ENCODE measurements around the gene ACMSD.
"Not testable (repeated sequence)": the region's sequence is repeated elsewhere in the genome, so short reads cannot be mapped to it uniquely, and the experiment has no call there.

ACMSD gene

GRCh38 chr2:134847582-134847981, 9.2 kb downstream of the ACMSD start:
- not testable (repeated sequence) for H3K27me3 ChIP-seq (ENCODE audit: control insufficient read depth, insufficient read depth, low read length); H3K27ac ChIP-seq (ENCODE audit: low read depth, low read length); H3K36me3 ChIP-seq (ENCODE audit: control insufficient read depth, insufficient read depth, low read length); H3K4me1 ChIP-seq (ENCODE audit: control insufficient read depth, insufficient read depth, low read length); H3K9me3 ChIP-seq (ENCODE audit: control insufficient read depth, insufficient read depth, low read depth, low read length); H3K4me3 ChIP-seq (ENCODE audit: low read depth, low read length); H3K9ac ChIP-seq (ENCODE audit: low read length)

GRCh38 chr2:134852518-134852917, 14.1 kb downstream of the ACMSD start:
- Histone ChIP-seq H3K36me3 (ENCODE audit: control insufficient read depth, insufficient read depth, low read length) (no peaks in the 10 kb centered on the region), H3K9ac (ENCODE audit: low read length) (no peak overlapping the region), H3K4me3 (ENCODE audit: low read depth, low read length) (no peak overlapping the region), H3K9me3 (ENCODE audit: control insufficient read depth, insufficient read depth, low read depth, low read length) (no peaks in the 10 kb centered on the region), H3K4me1 (ENCODE audit: control insufficient read depth, insufficient read depth, low read length) (no peaks in the 10 kb centered on the region), H3K27ac (ENCODE audit: low read depth, low read length) (no peak overlapping the region), H3K27me3 (ENCODE audit: control insufficient read depth, insufficient read depth, low read length) (no peaks in the 10 kb centered on the region)

- no peaks in the 10 kb centered on the region for H3K4me1 ChIP-seq (ENCODE audit: control insufficient read depth, insufficient read depth, low read length)
- H3K27me3 ChIP-seq (ENCODE audit: control insufficient read depth, insufficient read depth, low read length), result no peaks in the 10 kb centered on the region
- H3K9me3 ChIP-seq (ENCODE audit: control insufficient read depth, insufficient read depth, low read depth, low read length), result no peaks in the 10 kb centered on the region
- no peak overlapping the region for H3K27ac ChIP-seq (ENCODE audit: low read depth, low read length)
- no peak overlapping the region for H3K4me3 ChIP-seq (ENCODE audit: low read depth, low read length)
- H3K9ac ChIP-seq (ENCODE audit: low read length), result no peak overlapping the region
- no peaks in the 10 kb centered on the region for H3K36me3 ChIP-seq (ENCODE audit: control insufficient read depth, insufficient read depth, low read length)
Measured at GRCh38 chr2:134855709-134856108, 17.3 kb downstream of the ACMSD start.

GRCh38 chr2:134858245-134858644, 19.8 kb downstream of the ACMSD start:
- H3K27me3 ChIP-seq (ENCODE audit: control insufficient read depth, insufficient read depth, low read length), result no peaks in the 10 kb centered on the region
- no peaks in the 10 kb centered on the region for H3K36me3 ChIP-seq (ENCODE audit: control insufficient read depth, insufficient read depth, low read length)
- H3K27ac ChIP-seq (ENCODE audit: low read depth, low read length), result no peak overlapping the region
- no peaks in the 10 kb centered on the region for H3K9me3 ChIP-seq (ENCODE audit: control insufficient read depth, insufficient read depth, low read depth, low read length)
- H3K4me3 ChIP-seq (ENCODE audit: low read depth, low read length), result no peak overlapping the region
- no peak overlapping the region for H3K9ac ChIP-seq (ENCODE audit: low read length)
- H3K4me1 ChIP-seq (ENCODE audit: control insufficient read depth, insufficient read depth, low read length), result no peaks in the 10 kb centered on the region

DNA sequence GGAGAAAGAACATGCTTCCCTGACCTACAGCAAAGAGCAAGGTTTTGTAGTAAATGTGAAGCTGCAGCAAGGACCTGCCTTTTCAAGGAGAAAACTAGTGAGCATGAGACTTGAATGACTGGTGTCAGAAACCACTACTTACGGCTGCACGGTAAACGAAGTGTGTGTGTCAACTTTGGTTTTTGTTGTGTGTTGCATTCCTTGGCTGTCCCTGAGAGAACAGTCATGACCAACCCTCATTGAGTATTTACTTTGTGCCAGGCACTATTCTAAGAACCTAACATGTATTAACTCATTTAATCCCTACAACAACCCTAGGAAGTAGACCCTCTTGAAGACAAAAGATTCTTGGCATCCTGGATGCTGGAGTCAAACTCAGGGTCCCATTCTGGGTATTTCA, 22.8 kb downstream of the ACMSD start:
- Histone ChIP-seq H3K27me3 (ENCODE audit: control insufficient read depth, insufficient read depth, low read length) (no peaks in the 10 kb centered on the region), H3K9ac (ENCODE audit: low read length) (no peak overlapping the region), H3K4me1 (ENCODE audit: control insufficient read depth, insufficient read depth, low read length) (no peaks in the 10 kb centered on the region), H3K4me3 (ENCODE audit: low read depth, low read length) (no peak overlapping the region), H3K27ac (ENCODE audit: low read depth, low read length) (no peak overlapping the region), H3K9me3 (ENCODE audit: control insufficient read depth, insufficient read depth, low read depth, low read length) (no peaks in the 10 kb centered on the region), H3K36me3 (ENCODE audit: control insufficient read depth, insufficient read depth, low read length) (no peaks in the 10 kb centered on the region)

- Histone ChIP-seq H3K9ac (ENCODE audit: low read length) (no peak overlapping the region), H3K27me3 (ENCODE audit: control insufficient read depth, insufficient read depth, low read length) (no peaks in the 10 kb centered on the region), H3K9me3 (ENCODE audit: control insufficient read depth, insufficient read depth, low read depth, low read length) (no peaks in the 10 kb centered on the region), H3K4me3 (ENCODE audit: low read depth, low read length) (no peak overlapping the region), H3K36me3 (ENCODE audit: control insufficient read depth, insufficient read depth, low read length) (no peaks in the 10 kb centered on the region), H3K27ac (ENCODE audit: low read depth, low read length) (no peak overlapping the region), H3K4me1 (ENCODE audit: control insufficient read depth, insufficient read depth, low read length) (no peaks in the 10 kb centered on the region)
Measured at GRCh38 chr2:134862069-134862468, 23.7 kb downstream of the ACMSD start.

- no peaks in the 10 kb centered on the region for H3K36me3 ChIP-seq (ENCODE audit: control insufficient read depth, insufficient read depth, low read length)
- H3K4me1 ChIP-seq (ENCODE audit: control insufficient read depth, insufficient read depth, low read length), result no peaks in the 10 kb centered on the region
- no peaks in the 10 kb centered on the region for H3K27me3 ChIP-seq (ENCODE audit: control insufficient read depth, insufficient read depth, low read length)
- H3K27ac ChIP-seq (ENCODE audit: low read depth, low read length), result no peak overlapping the region
- H3K4me3 ChIP-seq (ENCODE audit: low read depth, low read length), result no peak overlapping the region
- H3K9me3 ChIP-seq (ENCODE audit: control insufficient read depth, insufficient read depth, low read depth, low read length), result no peaks in the 10 kb centered on the region
- H3K9ac ChIP-seq (ENCODE audit: low read length), result no peak overlapping the region
Measured at GRCh38 chr2:134862674-134863073, 24.3 kb downstream of the ACMSD start.

DNA sequence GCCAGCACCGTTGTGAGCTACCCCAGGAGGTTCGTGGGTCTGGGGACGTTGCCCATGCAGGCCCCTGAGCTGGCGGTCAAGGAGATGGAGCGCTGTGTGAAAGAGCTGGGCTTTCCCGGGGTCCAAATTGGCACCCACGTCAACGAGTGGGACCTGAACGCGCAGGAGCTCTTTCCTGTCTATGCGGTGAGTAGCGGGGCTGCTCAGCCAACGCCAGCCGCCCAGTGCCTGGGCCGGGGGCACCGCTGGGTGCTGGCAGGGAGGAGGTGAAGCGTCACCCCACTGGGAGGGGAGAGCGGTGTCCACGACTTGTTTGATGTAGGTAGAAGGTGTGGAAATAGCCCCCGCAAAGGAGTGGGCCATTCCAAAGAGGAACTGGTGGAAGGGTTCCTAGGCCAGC, 25.0 kb downstream of the ACMSD start:
- H3K4me1 ChIP-seq (ENCODE audit: control insufficient read depth, insufficient read depth, low read length), result no peaks in the 10 kb centered on the region
- H3K27ac ChIP-seq (ENCODE audit: low read depth, low read length), result no peak overlapping the region
- H3K4me3 ChIP-seq (ENCODE audit: low read depth, low read length), result no peak overlapping the region
- no peaks in the 10 kb centered on the region for H3K36me3 ChIP-seq (ENCODE audit: control insufficient read depth, insufficient read depth, low read length)
- no peaks in the 10 kb centered on the region for H3K27me3 ChIP-seq (ENCODE audit: control insufficient read depth, insufficient read depth, low read length)
- no peaks in the 10 kb centered on the region for H3K9me3 ChIP-seq (ENCODE audit: control insufficient read depth, insufficient read depth, low read depth, low read length)
- no peak overlapping the region for H3K9ac ChIP-seq (ENCODE audit: low read length)

- H3K4me1 ChIP-seq (ENCODE audit: control insufficient read depth, insufficient read depth, low read length), result no peaks in the 10 kb centered on the region
- no peaks in the 10 kb centered on the region for H3K9me3 ChIP-seq (ENCODE audit: control insufficient read depth, insufficient read depth, low read depth, low read length)
- H3K4me3 ChIP-seq (ENCODE audit: low read depth, low read length), result no peak overlapping the region
- H3K36me3 ChIP-seq (ENCODE audit: control insufficient read depth, insufficient read depth, low read length), result no peaks in the 10 kb centered on the region
- H3K27me3 ChIP-seq (ENCODE audit: control insufficient read depth, insufficient read depth, low read length), result no peaks in the 10 kb centered on the region
- no peak overlapping the region for H3K27ac ChIP-seq (ENCODE audit: low read depth, low read length)
- no peak overlapping the region for H3K9ac ChIP-seq (ENCODE audit: low read length)
Measured at GRCh38 chr2:134865067-134865787, 26.8 kb downstream of the ACMSD start.

DNA sequence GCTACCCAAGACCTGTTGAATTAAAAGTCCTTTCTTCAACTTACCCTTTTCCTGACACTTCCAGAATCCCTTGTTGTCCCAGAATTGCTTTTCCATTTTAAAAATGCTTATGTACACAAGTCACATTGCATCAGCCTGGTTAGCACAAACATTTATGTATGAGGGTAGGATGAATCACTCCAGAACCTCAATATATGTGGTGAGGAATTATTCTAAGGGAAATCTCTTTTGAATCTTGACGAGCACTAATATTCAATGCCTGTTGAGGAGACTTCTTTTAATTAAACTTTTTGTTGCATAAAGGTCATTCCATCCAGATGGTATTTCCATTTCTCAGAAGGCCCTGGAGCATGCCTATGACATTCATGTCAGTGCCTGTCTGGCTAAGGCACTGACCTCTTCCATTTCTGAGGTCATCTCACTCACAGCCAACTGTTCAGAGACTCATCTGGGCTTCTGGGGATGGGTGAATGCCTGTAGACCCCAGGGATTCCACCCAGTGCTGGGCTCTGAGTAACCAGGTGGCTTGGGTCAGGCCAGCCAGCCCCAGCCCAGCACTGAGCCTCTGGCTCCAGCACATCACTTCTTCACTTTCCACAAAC, 28.2 kb downstream of the ACMSD start:
- Histone ChIP-seq H3K9ac (ENCODE audit: low read length) (no peak overlapping the region), H3K4me1 (ENCODE audit: control insufficient read depth, insufficient read depth, low read length) (no peaks in the 10 kb centered on the region), H3K36me3 (ENCODE audit: control insufficient read depth, insufficient read depth, low read length) (no peaks in the 10 kb centered on the region), H3K4me3 (ENCODE audit: low read depth, low read length) (no peak overlapping the region), H3K27me3 (ENCODE audit: control insufficient read depth, insufficient read depth, low read length) (no peaks in the 10 kb centered on the region), H3K9me3 (ENCODE audit: control insufficient read depth, insufficient read depth, low read depth, low read length) (no peaks in the 10 kb centered on the region), H3K27ac (ENCODE audit: low read depth, low read length) (no peak overlapping the region)

GRCh38 chr2:134869946-134870736, 31.7 kb downstream of the ACMSD start:
- no peaks in the 10 kb centered on the region for H3K4me1 ChIP-seq (ENCODE audit: control insufficient read depth, insufficient read depth, low read length)
- no peak overlapping the region for H3K27ac ChIP-seq (ENCODE audit: low read depth, low read length)
- no peaks in the 10 kb centered on the region for H3K9me3 ChIP-seq (ENCODE audit: control insufficient read depth, insufficient read depth, low read depth, low read length)
- no peak overlapping the region for H3K9ac ChIP-seq (ENCODE audit: low read length)
- no peaks in the 10 kb centered on the region for H3K27me3 ChIP-seq (ENCODE audit: control insufficient read depth, insufficient read depth, low read length)
- no peak overlapping the region for H3K4me3 ChIP-seq (ENCODE audit: low read depth, low read length)
- no peaks in the 10 kb centered on the region for H3K36me3 ChIP-seq (ENCODE audit: control insufficient read depth, insufficient read depth, low read length)
